GM19467 (cell line): ENCODE results near the gene LIX1.
"Not testable (repeated sequence)": the region's sequence is repeated elsewhere in the genome, so short reads cannot be mapped to it uniquely, and the experiment has no call there.

Experiments
- ATAC-seq: cut with Tn5 transposase; IDR thresholded peaks from one replicate; pipeline ENCODE4 v1.9.1; 2021; ENCODE audit warnings: mild to moderate bottlenecking, moderate library complexity; ENCODE audit not compliant: unreplicated experiment

LIX1 gene

DNA sequence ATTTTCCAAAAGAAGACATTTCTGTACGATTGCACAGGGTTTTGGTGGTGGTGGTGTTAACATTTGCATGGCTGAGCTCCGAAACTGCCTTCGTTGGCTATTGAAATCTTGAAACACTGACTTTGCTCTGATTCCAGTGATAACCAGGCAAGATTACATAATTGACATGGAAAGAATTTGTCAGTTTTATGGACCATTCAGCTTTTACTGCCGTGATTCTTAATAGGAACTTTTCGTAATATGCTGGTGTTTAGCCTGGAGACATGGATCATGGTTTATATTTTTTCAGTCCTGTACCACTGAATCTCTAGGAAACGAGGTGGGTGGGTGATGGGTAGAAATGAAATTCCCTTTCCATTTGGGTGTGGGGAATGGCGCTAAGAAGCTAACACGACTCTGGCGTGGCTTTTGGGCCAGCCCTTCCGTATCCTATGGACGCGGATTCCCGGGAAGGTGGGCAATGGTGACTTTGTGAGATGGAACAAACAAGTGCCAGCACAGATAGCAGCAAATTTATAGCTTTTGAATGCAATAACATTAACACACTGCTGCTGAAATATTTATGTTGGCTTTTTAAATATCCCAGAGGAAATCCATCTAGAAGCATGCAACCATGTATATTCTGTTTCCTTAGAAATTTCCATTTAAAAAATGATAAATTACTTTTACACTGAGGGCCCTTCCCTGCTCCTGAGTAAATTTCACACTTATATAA lies 36.8 kb downstream of the LIX1 start:
- ATAC-seq: no peak

DNA sequence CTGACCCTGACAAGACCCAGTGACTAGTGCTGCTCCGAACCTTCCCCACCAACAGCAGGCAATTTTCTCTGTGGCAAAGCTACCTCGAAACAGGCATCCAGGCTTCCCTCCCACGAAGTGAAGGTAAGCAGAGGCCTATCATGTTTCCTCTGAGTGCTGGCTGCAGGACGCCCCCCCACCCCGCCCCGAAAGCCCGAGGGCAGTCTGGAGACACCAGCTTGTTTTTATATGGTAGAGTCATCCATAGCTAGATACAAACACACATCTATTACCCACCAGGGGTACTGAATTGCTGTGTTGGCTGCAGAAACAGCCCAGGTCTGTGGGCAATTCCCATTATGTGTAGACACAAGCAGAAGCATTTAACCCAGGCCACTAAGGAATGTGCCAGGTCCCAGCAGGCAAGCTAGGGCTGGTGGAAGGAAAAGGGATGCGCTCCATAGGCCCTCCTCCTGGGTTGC lies 40.4 kb downstream of the LIX1 start:
- no peak for ATAC-seq

DNA sequence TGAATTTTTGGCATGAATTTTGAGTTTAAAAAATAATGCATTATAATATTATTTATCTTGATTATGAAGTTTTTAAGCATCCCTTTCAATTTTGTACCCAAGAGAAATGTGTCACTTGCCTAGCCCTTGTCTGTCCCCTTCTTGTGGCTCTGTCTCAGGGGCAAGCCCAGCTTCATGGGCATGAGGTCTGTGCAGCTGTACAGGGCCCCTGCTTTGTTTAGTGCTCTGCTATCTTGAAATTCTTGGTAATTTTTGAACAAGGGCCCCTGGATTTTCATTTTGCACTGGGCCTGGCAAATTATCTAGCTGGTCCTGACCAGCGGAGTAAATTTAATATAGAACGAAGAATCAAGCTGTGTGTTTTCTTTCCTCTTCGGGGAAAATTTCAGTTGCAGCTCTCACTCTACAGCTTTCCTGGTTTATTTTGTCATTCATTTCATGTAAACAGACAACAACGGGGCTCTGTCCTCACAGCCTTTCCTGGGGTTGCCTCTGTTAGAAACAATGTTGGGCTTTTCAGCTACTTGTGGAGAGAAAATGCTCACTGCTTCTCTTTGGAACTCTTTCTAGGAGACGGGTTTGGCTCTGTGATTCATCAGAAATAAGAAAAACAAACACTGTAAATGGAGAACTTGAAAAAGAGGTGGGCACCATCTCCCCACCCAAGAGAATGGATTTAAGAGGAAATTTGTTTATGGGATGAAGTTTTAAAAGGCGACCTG lies 41.1 kb downstream of the LIX1 start:
- ATAC-seq: no peak

DNA sequence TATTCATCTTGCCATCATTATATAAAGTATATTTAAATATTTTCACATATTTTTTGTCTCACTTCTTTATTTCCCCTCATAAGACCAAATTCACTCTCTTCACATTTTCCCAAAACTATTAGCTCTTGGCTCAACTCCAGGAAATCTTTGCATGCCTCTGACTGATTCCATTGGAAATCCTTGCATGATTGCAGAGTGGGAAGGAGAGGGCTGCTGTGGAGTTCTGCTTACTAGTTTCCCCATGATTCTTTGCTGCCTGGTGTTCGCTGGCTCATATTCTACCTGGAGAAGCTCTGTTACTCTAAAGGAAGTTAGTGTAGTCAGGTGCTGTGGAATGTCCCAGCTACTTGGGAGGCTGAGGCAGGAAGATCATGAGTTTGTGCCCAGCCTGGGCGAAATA lies 41.9 kb downstream of the LIX1 start:
- no peak for ATAC-seq

DNA sequence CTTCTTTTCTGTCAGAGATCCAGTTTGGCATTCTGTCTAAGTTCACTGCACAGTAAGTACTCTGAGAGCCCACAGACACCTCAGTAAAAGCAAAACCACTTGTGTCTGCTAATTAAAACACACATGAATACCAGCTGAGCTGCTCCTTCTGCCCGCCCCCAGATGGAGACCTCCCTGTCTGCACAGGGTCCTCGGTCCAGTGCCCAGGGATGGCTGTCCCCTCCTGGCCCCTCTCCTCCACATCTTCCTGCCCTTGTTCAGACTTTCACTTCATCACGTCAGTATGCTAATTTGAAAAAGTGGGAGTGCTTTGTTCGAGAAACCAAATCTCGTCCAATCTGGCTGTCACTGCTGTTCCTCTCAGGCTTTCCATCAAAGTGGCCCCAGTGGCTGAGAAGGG lies 43.5 kb downstream of the LIX1 start:
- no peak for ATAC-seq

DNA sequence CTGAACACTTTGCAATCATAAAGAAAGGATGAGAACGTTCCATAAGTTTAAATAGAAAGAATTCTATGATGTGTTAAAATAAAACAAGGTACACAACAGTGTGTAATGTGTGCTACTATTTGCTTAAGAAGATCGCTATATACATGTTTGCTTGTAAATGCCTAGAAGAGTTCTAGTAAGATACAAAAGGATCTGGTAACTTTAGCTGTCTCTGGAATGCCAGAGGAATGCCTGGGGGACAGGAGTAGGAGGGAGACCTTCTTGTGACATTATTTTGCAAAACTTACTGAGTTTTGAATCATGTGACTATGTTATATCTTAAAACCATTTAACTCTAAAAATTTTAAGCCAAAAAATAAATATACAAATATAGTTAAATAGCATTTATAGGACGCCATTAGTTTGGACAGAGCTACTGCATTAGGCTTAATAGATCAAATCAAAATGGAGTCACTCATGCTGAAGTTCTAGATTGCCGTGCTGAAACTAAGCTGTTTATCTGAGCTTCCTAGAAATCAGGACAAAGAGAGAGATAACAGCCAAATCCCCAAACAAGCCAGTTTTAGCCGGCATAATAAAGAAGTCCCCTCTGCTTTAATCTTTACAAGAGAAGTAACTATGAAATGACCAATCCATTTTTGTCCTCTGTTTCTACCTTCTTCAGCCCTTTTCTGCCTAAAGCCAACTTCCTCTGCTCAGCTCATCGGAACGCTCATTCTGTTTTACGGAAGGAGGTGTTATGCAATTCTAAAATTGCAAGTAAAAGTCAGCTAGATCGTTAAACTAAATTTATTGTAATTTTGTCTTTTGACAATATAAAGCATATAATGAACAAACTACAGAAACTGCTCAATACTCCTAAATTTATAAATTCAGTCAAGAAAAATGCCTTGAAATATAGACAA lies 44.8 kb downstream of the LIX1 start:
- no peak for ATAC-seq

DNA sequence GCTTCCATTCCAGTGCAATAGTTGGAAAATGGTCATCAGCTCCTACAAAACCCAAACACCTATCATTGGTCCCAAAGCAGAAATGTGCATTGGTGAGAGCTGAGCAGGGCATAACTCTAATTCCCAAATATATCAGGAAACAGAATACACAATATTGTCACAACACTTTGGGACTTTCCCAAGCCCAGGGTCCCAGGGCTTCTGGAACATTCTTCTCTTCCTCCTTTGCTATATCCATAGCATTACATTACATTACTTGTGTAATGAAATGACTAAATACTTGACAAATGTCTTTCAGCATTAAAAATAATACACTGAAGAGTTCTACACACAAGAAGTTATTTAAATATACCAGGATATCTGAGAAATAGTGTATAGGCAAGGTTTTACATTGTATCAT lies 45.6 kb downstream of the LIX1 start:
- ATAC-seq: no peak

DNA sequence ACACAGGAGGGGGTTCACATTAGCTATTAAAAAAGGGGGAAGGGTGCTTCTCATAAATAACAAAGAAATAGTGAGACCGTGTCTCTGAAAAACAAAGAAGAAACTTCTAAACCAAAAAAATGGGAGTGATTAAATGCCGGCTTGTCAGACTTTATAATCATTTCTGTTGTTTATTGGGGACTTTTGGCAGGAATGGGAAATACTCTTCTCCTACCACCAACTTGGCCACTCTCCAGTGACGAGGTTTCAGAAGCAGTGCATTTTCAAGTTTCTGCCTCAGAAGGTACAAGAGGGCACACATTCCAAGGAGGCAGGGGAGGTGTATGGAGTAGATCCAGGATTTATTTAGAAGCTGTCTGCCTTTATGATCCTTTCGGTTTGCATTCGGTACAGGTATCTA lies 46.2 kb downstream of the LIX1 start:
- ATAC-seq: no peak

DNA sequence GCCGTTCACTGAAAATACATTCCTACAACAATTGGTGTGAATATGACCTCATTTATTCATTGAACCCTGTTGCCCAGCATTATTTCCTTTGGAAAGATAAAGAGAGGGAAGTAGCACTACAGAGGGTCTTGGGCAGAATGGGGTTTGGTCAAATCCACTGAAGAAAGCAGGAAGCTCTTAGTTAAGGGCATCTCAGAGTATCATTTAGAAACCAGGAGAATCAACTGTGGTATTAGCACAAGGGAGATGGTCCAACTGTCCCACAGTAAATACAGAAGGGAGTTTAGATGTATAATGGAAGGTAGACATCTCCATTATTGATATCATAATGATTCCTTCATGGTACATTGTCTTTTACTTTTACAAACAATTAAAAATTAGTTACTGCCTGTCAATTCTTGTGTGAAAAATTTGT lies 47.1 kb downstream of the LIX1 start:
- ATAC-seq: peak; percentile 26

DNA sequence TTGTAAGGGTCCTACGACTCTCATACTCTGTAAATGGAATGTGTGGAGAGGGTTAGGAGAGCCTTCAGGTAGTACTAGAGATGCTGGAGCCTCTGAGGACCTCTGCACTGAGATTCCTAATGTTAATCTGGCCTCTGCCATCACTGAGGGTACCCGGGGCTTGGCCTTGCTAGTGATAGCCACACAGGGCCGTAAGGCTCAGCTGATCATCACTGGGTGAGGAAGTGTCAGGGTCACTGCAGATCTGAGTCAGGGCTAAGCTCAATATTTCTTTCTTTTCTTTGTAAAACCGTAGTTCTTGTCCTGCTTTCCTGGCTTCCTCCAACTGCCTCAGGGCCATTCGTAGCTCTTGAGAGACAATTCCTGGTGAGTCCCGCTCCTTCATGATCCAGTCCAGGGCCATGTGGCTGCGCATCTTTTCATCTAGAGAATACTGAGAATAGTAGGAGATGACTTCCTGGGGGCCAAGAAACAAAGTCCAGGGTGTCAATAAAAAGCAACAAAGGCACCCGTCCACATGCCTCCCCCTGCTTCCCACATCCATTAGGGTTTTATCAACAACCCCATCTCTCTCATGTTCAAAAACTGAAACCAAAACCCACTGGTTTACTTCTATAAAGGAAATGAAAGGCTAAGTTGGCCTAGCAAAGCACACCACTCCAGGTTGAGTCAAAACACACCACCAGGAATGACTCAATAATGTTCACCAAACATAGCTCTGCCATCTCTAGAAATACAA lies 47.7 kb downstream of the LIX1 start:
- peak; percentile 97 for ATAC-seq

DNA sequence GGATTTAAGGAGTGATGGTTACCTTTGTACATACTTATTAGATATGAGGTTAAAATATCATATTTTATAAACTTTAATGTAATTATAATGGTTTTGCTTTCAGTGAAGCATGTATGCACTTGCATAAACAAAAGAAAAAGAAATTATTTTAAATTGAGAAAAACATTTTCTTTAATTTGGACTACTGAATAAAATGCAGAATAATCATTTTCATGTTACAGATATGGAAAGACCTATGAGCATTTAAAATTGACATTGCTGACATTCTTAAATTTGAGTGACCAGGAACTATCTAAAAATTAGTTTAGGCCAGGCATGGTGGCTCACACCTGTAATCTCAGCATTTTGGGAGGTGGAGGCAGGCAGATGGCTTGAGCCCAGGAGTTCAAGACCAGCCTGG lies 49.2 kb downstream of the LIX1 start:
- ATAC-seq: no peak

DNA sequence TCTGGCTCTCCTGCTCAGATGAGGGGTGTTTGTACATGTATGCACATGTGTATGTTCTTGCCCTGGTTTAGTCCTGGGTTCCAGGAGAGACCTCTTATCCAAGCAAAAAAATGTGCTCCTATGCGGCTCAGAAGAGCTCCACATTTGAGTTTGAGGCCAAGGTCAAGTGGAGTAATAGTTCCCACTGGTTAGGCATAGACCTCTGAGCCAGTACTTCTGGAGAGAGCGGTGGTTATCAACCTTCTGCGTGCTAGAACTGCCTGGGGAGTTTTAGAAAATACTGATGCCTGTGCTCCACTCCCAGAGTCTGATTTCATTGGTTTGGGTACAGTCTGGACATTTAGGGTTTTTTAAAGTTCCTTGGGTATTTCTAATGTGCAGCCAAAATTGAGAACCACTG lies 51.5 kb downstream of the LIX1 start:
- ATAC-seq: no peak

DNA sequence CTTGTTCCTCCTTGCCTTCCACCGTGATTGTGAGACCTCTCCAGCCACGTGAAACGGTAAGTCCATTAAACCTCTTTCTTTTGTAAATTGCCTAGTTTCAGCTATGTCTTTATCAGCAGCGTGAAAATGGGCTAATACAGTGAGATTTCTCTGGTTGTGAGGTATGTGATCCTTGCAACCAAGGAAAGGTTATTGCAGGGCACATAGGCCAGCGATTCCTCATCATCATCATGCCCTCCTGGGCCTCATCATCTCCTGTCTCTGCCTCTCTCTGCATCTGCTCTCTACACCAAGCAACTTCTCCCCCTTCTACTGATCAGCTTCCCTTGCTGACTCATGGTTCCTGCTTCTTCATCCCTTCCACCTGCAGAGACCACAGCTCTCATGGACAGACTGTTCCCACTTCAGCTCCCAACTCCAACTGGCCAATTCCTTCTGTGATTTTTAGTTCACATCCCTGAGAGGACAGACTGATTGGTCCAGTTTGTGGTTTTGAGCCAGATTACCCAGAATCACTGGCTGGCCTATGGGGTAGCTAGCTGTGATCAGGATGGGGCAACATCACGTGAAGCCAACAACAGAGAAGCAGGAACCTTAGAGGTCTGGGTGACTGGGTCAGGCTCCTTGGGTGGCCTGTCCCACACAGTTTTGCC lies 53.1 kb downstream of the LIX1 start:
- ATAC-seq: no peak

DNA sequence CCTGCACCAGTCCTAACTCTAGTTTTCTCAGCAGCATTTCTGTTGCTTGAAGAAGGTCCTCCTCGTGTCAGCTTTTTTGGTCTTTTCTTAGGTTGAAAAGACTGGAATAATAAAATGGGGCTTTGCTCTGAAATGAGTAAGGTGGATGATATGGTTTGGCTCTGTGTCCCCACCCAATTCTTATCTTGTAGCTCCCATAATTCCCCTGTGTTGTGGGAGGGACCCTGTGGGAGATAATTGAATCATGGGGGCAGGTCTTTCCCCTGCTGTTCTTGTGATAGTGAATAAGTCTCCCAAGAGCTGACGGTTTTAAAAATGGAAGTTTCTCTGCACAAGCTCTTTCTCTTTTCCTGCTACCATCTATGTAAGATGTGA lies 53.6 kb downstream of the LIX1 start:
- no peak for ATAC-seq

DNA sequence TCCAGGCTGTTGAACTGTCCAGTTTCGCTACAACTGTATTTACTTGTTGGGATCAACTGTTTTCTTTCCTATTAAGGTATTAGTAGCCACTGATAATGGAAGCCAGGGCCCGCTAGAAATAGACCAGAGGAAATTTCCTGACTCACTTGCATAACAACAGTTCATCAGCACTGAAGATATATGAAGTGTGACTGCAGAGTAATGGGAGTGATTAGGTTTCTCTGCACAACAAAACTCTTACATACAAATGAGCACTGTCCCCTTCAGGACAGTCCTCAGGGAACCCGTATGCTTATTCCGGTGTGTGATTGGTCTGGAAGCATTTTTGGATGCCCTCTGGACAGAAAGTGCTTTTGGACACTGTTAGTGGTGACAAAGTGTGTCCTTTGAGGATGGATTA lies 55.3 kb downstream of the LIX1 start:
- no peak for ATAC-seq

DNA sequence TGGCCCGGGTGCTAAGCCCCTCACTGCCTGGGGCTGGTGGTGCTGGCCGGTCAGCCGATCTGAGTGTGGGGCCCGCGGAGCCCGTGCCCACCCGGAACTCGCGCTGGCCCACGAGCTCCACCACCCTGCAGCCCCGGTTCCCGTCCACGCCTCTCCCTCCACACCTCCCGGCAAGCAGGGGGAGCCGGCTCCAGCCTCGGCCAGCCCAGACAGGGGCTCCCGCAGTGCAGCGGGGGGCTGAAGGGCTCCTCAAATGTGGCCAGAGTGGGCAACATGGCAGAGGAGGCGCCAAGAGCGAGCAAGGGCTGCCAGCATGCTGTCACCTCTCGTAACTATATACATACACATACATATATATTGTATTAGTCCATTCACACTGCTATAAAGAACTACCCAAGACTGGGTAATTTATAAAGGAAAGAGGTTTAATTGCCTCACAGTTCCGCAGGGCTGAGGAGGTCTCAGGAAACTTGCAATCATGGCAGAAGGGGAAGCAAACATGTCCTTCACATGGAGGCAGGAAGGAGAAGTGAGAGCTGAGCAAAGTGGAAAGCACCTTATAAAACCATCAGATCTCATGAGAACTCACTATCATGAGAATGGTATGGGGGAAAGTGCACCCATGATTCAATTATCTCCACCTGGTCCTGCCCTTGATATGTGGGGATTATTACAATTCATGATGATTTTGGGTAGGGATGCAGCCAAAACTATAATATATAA lies 56.8 kb downstream of the LIX1 start:
- ATAC-seq: no peak

DNA sequence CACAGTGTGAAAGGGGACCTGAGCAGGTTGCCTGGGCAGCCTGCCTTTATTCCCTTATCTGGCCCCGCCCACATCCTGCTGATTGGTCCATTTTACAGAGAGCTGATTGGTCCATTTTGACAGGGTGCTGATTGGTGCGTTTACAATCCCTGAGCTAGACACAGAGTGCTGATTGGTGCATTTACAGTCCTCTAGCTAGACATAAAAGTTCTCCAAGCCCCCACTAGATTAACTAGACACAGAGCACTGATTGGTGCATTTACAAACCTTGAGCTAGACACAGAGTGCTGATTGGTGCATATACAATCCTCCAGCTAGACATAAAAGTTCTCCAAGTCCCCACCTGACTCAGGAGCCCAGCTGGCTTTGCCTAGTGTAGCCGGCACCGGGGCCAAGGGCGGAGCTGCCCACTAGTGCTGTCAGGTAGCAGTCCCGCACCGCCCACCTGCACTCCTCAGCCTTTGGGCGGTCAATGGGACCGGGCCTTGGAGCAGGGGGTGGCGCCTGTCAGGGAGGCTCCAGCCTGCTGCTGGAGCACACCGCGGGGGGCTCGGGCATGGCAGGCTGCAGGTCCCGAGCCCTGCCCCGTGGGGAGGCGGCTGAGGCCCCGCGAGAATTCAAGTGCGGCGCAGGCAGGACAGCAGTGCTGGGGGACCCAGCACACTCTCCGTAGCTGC lies 57.5 kb downstream of the LIX1 start:
- ATAC-seq: not testable (repeated sequence)

DNA sequence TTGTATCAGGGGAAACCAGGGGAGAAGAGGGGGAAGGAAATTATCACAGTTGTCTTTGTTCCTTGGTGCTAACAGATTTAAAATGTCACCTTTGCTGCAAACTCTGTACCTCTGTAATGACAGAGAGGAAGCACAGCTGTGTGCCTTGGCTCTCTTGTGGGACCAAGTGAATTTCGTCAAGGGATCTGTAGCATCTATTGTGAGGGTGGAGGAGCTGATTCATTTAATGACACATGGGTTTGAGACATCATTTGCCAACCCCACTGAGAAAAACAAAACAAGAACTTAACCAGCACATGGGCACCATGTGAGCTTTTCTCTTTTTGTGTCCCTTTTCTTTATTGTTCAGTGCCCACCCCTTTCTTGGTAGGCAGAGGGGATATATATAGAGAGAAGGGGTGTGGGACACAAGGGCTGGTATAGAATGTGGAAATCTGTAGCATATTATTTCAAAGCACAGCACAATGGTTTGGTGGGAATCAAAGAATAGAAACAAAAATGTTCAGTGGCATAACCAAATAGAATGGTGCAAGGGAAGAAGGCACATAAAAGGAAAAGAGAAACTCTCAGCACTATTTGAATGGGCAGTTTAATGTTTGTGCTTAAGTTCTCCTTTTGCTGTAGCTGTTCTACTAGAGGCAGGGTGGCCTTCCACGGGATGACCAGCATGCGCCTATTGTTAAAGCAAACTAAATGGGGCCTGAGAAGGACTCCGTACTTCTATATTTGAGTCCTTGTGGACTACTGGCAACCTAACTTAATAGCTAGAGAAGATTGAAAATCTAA lies 63.3 kb downstream of the LIX1 start:
- no peak for ATAC-seq
